HG03196 (cell line): ENCODE results near the gene AFMID.

Experiments used
- ATAC-seq: cut with Tn5 transposase; IDR thresholded peaks from one replicate; pipeline ENCODE4 v1.9.1; 2021; ENCODE audit not compliant: unreplicated experiment

Gene AFMID

DNA sequence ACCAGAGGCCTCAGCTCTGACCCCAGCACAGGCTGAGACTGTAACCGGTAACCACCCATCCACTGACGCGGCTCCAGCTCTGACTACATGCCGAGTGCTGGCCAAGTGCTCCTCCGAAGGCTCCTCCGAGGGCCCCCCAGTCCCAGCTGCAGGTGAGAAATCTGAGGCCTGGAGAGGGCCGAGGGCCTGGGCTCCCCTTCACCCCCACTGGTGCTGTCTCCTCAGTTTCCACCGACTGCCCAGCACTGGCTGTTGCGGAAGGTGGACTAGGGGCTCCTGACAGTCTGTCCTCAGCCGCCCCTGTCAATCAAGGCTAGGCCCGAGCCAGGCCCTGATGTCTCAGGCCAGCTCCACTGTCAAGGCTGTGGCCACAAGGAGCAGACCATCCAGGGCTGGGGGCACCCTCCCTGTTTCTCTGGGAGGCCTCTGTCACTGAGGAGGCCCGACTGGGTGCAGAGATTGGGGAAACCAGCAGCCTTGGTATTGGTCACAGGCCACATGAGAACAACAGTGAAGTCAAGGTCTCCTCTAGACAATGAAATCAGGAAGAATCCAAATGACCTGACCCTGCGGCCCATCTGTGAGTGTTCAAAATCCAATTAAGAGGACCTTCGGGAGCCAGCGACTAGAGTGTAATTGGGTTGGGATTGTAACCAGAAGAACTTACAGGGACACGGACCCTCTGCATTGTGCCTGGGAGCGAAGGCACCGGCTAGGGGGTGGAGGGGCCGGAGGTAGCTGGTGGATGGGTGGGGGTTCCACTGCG is 49.4 kb downstream of the AFMID start:
- no peak for ATAC-seq

DNA sequence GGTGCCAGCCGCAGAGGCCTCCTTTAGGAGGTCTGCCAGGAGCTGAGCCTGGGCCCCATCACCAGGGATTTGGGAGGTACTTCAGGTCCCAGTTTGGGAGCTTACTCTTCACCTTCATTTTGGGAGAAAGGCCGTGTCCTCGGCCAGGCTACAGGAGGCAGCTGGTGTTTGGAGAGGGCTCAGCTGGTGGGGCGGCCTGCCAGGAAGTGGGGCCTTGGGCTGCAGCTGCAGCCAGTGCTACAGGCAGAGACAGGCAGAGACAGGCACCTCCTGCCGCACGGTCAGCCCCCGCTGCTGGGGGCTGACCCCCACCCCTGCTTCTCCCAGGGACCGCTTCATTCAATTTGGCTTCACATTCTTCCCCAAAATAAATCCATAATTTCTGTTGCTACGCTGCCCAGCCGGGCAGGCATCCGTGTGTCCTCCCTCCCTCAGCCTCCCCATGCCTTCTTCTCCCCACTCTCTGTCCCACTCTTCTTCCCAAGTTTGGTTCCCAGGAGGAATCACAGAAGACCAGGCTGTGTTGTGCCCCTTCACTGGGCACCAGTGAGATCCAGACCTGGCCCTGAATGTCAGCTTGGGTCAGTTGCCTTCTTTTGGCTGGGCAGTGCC is 50.3 kb downstream of the AFMID start:
- no peak for ATAC-seq

DNA sequence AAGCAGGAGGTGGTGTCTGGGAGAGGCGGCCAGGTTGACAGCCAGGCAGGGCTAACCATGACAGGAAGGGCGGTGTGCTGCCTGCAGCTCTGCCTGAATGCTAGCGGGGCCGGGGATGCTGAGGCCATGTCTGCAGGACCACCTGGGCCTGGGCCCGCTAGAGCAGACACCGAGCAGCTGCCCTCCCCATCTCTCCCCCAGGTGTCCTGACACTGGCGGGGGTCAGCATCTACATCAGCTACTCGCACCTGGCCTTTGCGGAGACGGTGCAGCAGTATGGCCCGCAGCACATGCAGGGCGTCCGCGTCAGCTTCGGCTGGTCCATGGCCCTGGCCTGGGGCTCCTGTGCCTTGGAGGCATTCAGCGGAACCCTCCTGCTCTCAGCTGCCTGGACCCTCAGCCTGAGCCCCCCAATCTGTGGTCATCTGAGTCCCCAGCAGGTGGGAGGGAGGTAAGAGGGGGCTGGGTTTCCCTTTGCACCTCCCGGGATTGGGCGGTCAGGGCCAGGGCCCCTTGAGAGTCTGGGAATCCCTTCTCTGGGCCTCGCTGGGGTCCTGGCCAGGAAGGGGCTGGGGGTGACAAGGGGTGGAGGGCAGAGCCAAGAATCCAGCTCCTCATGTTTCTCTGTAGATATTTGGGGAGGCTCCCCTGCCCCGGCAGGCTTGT is 51.8 kb downstream of the AFMID start:
- ATAC-seq = no peak

DNA sequence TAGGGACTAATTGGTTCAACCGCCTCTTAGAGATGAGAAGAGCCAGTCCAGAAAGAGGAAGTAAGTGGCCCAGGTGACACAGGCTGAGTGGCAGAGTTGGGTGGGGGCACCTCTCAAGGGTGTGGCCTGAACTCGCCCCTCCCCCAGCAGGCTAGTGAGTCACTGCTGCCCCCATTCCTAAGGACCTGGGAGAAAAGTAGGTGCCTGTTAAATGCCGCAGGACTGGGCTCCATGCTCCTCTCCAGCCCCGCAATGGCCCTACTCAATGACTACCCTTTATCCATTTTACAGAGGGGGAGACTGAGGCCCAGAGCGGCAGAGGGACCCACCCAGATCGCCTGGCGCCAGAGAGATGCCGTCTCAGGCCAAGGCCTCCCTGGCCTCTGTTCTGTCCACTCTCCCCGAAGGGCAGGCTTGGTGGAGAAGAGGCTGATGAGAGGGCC is 52.3 kb downstream of the AFMID start:
- ATAC-seq = no peak

DNA sequence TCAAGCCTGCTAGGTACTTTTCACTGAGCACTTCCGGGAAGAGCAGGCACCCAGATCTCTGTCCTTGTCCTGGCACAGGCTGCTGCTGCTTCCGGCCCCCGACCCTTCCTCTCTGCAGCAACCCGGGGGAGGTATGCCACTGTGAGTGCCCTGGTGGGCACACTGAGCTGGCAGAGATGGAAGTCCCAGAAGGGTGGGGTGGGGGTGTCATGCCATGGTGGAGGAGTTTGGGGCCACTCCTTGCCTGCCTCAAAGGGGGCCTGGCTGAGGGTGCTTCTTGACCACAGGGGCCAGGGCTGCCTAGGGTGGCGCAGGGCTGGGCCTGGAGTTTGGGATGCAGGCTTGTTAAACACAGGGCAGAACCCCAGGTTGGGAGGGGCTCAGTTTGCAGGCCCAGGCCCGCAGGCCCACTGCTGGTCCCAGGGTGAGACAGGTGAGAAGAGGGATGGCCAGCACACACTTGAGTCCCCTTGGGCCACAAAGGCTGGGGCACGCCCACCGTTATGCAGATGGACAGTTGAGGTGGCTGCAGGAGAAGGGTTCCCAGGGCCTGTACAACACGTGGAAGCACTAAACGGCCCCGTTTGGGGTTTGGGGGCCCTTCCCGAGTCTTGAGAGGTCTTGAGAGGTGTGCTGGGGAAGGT is 53.0 kb downstream of the AFMID start:
- no peak for ATAC-seq

DNA sequence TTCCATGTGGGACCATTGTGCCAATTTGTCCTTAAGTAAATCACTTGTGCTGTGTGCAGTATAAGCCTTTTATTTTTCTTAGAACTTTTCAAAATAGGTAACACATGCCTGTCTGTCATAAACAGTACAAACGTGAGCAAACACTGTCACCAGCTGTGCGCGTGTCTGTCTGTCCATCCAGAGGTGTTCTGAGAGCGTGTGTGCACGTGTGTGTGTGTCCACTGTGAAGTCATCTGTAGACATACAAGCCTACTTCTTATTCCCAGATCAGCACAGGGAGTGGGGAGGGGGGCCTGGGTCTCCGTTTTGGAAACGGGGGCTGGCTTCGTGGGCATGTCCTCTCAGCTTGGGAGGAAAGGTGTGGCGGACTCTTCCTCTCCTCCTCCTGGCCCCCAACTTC is 53.7 kb downstream of the AFMID start:
- ATAC-seq = no peak

DNA sequence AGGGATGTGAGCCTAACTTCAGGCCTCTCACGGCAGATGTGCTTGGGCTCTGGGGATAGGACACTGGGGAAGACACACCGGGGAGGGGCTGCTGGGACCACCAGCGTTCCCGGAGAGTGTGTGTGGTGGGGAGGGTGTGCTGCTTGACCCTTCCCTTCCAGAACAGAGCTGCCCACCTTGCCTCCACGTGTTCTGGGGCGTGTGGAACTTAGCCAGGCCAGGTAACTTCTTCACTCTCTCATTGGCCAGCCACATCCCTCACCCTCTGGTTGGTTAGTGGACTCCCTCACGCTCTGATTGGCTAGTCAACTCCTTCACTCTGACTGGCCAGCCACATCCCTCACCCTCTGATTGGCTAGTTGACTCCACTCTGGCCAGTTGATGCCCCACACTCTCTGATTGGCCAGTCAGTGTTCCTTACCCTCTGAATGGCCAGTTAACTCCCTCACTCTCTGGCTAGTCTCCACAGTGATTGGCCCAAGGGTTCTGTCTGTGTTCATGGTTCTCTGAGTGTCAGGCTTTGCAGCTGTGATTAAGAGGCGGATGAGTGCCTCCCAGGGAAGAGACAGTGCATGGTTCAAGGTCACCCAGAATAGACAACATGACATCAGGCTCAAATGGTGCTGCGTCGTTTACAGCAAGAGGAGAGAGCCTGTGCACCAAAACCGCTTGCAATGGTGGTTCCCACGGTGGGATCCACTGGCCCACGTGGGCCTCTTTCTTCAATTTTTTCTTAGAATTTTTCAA is 54.3 kb downstream of the AFMID start:
- ATAC-seq = no peak

DNA sequence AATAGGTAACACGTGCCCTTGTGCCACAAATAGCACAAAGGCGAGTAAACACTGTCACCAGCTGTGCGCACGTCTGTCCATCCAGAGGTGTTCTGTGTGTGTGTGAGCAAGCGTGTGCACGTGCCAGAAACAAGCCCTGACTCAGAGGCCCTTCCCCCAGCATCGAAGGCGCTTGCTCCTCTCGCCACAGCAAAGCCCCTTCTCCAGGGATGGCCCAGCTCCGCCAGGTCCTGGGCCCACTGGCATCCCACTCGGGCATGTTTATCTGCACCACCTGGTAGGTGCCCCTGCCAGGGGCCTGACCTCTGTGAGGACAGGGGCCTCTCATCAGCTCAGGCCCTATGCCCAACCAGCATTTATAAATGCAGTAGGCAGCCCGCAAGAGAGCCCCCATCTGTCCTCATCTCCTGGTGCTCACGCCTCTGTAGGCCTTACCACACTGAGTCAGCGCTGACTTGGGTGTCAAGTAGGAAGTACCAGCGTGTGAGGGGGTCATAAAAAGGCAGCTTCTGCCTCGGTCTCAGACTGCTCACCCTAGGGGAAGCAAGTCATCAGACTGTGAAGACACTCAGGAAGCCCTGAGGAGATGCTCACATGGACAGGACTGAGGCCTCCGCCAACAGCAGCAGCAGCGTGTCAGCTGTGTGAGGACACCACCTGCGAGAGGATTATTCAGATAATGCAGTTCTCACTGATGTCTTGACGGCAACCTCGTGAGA is 55.0 kb downstream of the AFMID start:
- ATAC-seq = no peak

DNA sequence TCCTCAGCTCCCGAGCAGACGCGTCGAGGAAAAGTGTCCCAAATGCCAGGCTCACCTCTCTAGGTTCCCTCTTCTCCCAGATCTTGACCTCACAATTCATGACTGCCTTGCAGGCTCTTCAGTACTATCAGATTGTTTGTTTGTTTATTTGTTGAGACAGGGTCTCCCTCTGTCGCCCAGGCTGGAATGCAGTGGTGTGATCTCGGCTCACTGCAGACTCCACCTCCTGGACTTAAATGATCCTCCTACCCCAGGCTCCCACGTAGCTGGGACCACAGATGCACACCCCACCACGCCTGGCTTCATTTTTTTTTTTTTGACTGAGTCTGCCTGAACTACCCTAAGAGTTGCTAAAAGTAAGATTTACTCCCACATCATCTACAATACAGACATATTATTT is 60.1 kb downstream of the AFMID start:
- no peak for ATAC-seq

DNA sequence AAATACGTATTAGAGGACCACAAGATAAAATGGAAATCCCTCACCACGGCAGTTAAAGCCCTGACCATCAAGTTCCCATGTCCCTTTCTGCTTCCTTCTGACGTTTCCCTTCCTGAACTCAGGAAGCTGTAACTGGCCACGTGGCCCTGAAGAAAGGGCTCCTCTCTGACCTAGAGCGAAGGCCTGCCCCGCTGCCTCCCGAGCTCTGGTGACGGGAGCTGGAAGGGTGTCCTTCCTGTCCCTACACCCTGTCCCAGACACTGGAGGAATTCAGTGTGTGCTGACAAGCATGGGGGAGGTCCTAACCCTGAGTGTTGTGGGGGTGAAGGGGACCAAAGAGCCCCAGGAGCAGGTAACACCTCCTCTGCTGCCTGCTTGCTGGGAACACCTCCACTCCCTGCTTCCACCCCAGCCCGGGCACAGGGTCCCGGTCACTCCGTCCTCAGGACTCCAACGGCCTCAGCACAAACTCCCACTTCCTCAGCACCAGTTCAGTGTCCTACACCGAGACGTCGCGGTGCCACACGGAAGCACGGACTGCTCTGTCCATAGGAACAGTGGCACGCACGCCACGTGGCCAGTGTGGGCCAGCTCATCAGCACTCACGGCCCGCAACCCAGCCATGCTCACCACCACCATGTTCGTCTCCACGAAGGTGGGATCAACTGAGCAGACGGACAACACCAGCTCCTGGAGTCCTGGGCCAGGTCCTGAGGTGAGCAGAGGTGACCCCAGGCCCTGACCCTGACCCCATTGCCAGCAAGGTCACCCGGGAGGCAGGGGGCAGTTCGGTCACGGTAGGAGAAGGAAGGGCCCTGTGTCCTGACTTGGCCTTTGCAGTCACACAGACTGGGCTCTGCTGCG is 61.1 kb downstream of the AFMID start:
- ATAC-seq = no peak

DNA sequence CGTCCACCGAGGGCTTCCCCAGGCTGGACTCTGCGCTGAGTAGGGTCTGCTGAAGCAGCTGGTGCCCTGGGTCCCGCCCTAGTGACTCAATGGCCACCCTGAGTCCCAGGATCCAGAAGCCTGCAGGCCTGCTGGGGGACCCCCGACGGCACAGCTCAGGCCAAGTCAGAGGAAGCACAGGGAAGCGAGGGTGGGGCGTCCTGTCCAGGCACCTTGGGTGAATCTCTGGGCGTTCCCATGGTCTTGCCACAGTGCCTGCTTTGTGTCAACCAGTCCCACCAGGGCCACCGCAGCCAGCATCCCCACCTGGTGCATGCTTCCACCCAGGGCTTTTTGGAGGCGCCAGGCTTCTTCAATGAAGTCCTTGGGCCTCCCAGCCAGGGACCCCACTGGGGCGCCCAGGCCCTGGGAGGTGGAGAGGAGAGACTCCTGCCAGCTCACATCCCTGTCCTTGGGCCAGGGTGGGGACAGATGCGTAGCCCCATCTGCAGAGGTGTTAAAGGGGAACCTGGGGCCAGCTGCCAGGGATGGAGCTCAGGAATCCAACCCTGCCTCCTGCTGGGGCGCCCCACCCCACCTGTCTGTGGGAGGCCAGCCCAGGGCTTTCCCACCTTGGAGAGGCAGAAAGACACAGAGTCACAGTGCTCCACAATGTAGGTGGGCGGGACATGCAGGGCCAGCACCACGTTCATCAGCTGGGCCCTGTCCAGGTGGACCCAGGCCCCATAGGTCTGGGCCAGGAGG is 62.1 kb downstream of the AFMID start:
- no peak for ATAC-seq

DNA sequence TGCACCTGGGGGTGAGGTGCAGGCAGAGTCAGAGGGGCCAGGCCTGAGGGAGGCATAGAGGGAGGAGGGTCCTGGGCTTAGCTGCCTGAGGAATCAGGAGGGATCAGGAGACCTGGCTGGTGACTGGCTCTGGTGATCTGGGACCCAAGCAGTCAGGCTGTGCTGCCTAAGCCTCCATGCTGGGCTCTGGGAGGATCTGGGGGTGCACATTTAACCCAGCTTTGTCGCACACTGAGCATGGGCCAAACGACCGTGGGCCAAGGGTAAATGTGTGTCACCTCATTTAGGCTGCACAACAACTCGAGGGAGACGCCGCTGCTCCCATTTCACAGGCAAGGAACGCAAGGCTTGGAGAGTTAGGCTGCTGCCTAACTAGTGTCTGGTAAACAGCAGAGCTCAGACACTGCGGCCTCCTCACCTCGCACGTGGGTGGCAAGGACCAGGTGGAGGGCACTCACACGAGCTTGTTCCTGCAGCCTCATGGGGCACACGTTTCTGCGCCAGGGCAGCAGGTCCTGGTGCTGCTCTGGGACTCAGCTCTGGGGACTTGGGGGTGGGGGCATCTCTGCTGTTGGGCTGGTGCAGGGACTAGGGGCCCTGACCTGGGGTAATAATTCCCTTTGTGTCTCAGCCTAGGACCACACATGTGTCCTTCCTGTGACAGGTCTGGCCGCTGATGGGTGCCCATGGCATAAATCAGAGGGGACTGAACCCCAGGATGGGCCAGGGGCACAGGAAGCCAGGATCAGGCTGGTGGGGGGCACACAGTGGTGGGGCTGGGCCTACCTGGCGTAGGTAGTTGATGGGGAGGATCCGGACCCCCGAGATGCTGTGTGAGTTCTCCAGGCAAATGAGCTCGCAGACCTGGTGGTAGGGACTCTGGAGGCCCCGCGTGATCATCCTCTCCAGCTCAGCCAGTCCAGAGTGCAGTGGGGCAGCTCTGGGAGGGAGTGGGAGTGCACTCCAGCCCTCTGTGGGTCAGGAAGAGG is 63.0 kb downstream of the AFMID start:
- no peak for ATAC-seq

DNA sequence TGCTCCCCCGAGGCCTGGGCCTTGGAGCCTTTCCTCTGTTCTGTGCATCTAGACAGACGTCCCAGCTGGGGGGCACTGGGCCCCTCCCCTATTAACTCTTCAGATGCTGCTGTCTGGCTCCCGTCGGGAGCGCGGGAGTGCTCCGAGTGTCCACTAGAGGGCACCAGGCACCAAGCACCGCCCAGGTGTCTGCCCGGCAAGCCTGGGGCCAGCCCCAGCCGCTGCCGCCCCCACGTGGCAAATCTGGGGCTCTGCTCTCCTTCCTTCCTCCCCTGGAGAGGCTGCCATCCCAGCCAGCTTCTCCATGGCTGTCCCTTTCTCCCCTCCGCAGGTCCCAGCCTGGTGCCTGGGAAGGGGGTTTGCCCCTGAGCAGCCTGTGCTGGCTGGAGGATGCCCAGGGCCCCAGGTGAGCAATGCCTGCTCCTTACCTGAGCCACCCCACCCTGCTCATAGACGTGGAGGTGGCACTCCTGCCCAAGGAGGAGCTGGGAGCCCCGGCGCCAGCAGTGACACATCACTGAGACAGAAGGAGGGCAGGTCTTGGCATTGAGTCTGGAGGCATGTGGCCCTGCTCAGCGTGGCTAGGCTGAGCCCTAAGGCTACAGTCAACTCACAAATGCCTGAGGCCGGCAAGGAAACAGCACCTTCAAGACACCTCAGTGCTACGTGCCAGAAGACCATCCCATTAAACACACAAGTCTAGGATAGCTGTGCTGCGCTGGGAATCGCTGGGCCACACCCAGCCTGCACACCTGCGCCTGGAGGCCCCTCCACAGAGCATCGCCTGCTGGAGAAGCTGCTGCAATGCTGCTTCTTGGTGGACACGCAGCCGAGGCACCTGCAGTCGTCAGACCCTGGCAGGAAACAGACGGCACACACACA is 64.0 kb downstream of the AFMID start:
- no peak for ATAC-seq

DNA sequence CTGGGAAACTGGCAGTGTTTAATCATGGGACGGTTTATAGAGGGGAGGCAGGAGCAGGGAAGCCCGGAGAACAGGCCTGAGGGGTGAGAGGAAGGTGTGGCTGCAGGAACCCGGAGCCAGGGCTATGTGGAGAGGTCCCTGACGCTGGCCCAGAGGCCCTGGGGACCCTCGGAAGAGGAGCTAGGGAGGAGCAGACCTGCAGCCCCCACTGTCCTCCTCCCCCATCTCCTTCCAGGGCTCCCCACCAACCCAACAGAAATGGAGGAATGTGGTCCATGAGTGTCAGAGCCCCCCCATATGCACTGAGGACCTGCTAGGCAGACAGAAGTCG is 64.6 kb downstream of the AFMID start:
- no peak for ATAC-seq

DNA sequence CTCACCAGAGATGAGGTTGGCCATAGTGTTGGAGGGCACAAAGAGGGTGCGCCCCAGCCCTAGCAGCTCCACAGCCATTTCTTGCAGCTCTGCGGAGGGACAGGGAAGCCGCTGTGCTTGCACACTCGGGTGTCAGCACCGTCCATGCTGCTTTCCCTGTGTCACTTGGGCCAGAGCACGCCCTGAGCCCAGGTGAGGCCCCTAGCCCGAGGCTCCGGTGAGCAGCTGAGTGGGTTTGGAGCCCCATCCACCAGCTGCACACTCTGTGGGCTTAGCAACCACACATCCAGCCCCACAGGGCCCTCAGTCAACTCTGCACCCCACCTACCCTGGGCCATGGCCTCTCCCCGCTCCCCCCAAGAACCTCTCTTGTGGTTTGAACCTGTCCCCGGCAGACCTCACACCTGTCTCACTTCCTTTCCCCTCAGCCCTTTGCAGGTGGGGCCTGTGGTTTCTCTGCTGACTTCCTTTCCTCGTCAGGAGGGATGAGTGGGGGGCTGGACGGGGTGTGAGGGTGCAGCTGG is 65.0 kb downstream of the AFMID start:
- no peak for ATAC-seq
